HG03460 (cell line): ENCODE results near the gene SEMA3D.

Source experiments
- ATAC-seq: cut with Tn5 transposase; IDR thresholded peaks from one replicate; pipeline ENCODE4 v1.9.1; 2021; ENCODE audit not compliant: unreplicated experiment

SEMA3D gene

GRCh38 chr7:85130702-85131101, 56.2 kb downstream of the SEMA3D start:
- no peak for ATAC-seq

- ATAC-seq: no peak
Observed at GRCh38 chr7:85126383-85126782, 60.5 kb downstream of the SEMA3D start.

- no peak for ATAC-seq
Observed at GRCh38 chr7:85125651-85126131, 61.2 kb downstream of the SEMA3D start.

GRCh38 chr7:85125176-85125575, 61.7 kb downstream of the SEMA3D start:
- no peak for ATAC-seq

GRCh38 chr7:85119934-85120333, 66.9 kb downstream of the SEMA3D start:
- no peak for ATAC-seq

- ATAC-seq: no peak
Observed at GRCh38 chr7:85115862-85116261, 71.0 kb downstream of the SEMA3D start.

GRCh38 chr7:85115006-85115405, 71.8 kb downstream of the SEMA3D start:
- ATAC-seq: no peak

- ATAC-seq: no peak
Observed at GRCh38 chr7:85114342-85114741, 72.5 kb downstream of the SEMA3D start.

- no peak for ATAC-seq
Observed at GRCh38 chr7:85111761-85112160, 75.1 kb downstream of the SEMA3D start.

- no peak for ATAC-seq
Observed at GRCh38 chr7:85106719-85107118, 80.1 kb downstream of the SEMA3D start.

- ATAC-seq: no peak
Observed at GRCh38 chr7:85104432-85105205, 82.2 kb downstream of the SEMA3D start.

GRCh38 chr7:85103962-85104361, 82.9 kb downstream of the SEMA3D start:
- ATAC-seq: no peak

GRCh38 chr7:85103357-85103756, 83.5 kb downstream of the SEMA3D start:
- ATAC-seq: no peak

- ATAC-seq: no peak
Observed at GRCh38 chr7:85102813-85103350, 84.0 kb downstream of the SEMA3D start.

- no peak for ATAC-seq
Observed at GRCh38 chr7:85101347-85101746, 85.5 kb downstream of the SEMA3D start.

GRCh38 chr7:85097844-85098243, 89.0 kb downstream of the SEMA3D start:
- no peak for ATAC-seq

- no peak for ATAC-seq
Observed at GRCh38 chr7:85095806-85096205, 91.0 kb downstream of the SEMA3D start.

- no peak for ATAC-seq
Observed at GRCh38 chr7:85095366-85095765, 91.5 kb downstream of the SEMA3D start.

- no peak for ATAC-seq
Observed at GRCh38 chr7:85094046-85094725, 92.7 kb downstream of the SEMA3D start.

GRCh38 chr7:85091565-85091928, 95.3 kb downstream of the SEMA3D start:
- no peak for ATAC-seq

- ATAC-seq: no peak
Observed at GRCh38 chr7:85090919-85091564, 95.8 kb downstream of the SEMA3D start.

- no peak for ATAC-seq
Observed at GRCh38 chr7:85090143-85090542, 96.7 kb downstream of the SEMA3D start.
